ENCODE results near the gene LINC01488. TPM values are rescaled to one million over a fixed set of nuclear protein-coding genes. Genes with fewer than 3 reads are reported as not detected.

LINC01488 gene
- total RNA-seq, 1 donor from 2014 or later, result not detected

GRCh38 chr11:69487849-69488542 lies 6.5 kb downstream of the LINC01488 start:
- no peak overlapping the region for H3K9ac ChIP-seq (ENCODE audit: low read length)
- no peak overlapping the region for H3K4me2 ChIP-seq (ENCODE audit: low read length)
- FAIRE-seq (no peak), DNase-seq (ENCODE audit: low read depth) (no peak)
- H4K20me1 ChIP-seq (ENCODE audit: insufficient read depth, low read length), result no peaks in the 10 kb centered on the region
- H3K4me1 ChIP-seq (ENCODE audit: insufficient read depth, low read length), result peaks cover 9% of the 10 kb centered on the region
- Mint-ChIP-seq H3K27ac (ENCODE audit: unreplicated experiment) (no peak overlapping the region), H3K9me3 (ENCODE audit: unreplicated experiment) (peaks cover 3% of the 10 kb centered on the region), H3K36me3 (ENCODE audit: low read depth, unreplicated experiment) (peaks cover 3% of the 10 kb centered on the region), H3K27me3 (ENCODE audit: low read depth, unreplicated experiment) (peaks cover 43% of the 10 kb centered on the region), H3K4me3 (ENCODE audit: unreplicated experiment) (no peak overlapping the region), H3K4me1 (ENCODE audit: low read depth, unreplicated experiment) (peaks cover 16% of the 10 kb centered on the region)
- no peak overlapping the region for H3K27ac ChIP-seq (ENCODE audit: low read depth, low read length)
- TF ChIP-seq EZH2 (IDR thresholded peaks at IDR 0.05; ENCODE audit: insufficient read depth, low read length), result no peak
- no peak for TF ChIP-seq CTCF (IDR thresholded peaks at IDR 0.05; ENCODE audit: insufficient read depth, low read depth, low read length)
- H3K79me2 ChIP-seq (ENCODE audit: insufficient read depth, low read length), result no peaks in the 10 kb centered on the region
- no peaks in the 10 kb centered on the region for H3K9me3 ChIP-seq (ENCODE audit: insufficient read depth, low read depth, low read length)
- peaks cover 2% of the 10 kb centered on the region for H3K27me3 ChIP-seq (ENCODE audit: insufficient read depth, low read length)
- no peak overlapping the region for H2AFZ ChIP-seq (ENCODE audit: low read depth, low read length)
- no peaks in the 10 kb centered on the region for H3K36me3 ChIP-seq (ENCODE audit: insufficient read depth, low read length)
- no peak overlapping the region for H3K4me3 ChIP-seq (ENCODE audit: insufficient read depth, low read depth, low read length)

GRCh38 chr11:69488543-69488940 lies 7.1 kb downstream of the LINC01488 start:
- Mint-ChIP-seq H3K27ac (ENCODE audit: unreplicated experiment) (no peak overlapping the region), H3K4me1 (ENCODE audit: low read depth, unreplicated experiment) (peaks cover 16% of the 10 kb centered on the region), H3K36me3 (ENCODE audit: low read depth, unreplicated experiment) (peaks cover 3% of the 10 kb centered on the region), H3K4me3 (ENCODE audit: unreplicated experiment) (no peak overlapping the region), H3K27me3 (ENCODE audit: low read depth, unreplicated experiment) (peaks cover 39% of the 10 kb centered on the region), H3K9me3 (ENCODE audit: unreplicated experiment) (peaks cover 3% of the 10 kb centered on the region)
- Histone ChIP-seq H3K4me1 (ENCODE audit: insufficient read depth, low read length) (peaks cover 9% of the 10 kb centered on the region), H3K79me2 (ENCODE audit: insufficient read depth, low read length) (no peaks in the 10 kb centered on the region), H3K27me3 (ENCODE audit: insufficient read depth, low read length) (no peaks in the 10 kb centered on the region), H4K20me1 (ENCODE audit: insufficient read depth, low read length) (no peaks in the 10 kb centered on the region), H3K9ac (ENCODE audit: low read length) (no peak overlapping the region), H3K27ac (ENCODE audit: low read depth, low read length) (no peak overlapping the region), H2AFZ (ENCODE audit: low read depth, low read length) (no peak overlapping the region), H3K4me3 (ENCODE audit: insufficient read depth, low read depth, low read length) (no peak overlapping the region), H3K4me2 (ENCODE audit: low read length) (no peak overlapping the region), H3K36me3 (ENCODE audit: insufficient read depth, low read length) (no peaks in the 10 kb centered on the region), H3K9me3 (ENCODE audit: insufficient read depth, low read depth, low read length) (no peaks in the 10 kb centered on the region)
- FAIRE-seq, result no peak
- DNase-seq (ENCODE audit: low read depth), result no peak
- TF ChIP-seq EZH2 (IDR thresholded peaks at IDR 0.05; ENCODE audit: insufficient read depth, low read length) (no peak), CTCF (IDR thresholded peaks at IDR 0.05; ENCODE audit: insufficient read depth, low read depth, low read length) (no peak)

- FAIRE-seq, result no peak
- peaks cover 16% of the 10 kb centered on the region for H3K4me1 Mint-ChIP-seq (ENCODE audit: low read depth, unreplicated experiment)
These were observed 7.7 kb downstream of the LINC01488 start for GRCh38 chr11:69489031-69489745.

More at GRCh38 chr11:69489031-69489745, 7.7 kb downstream of the LINC01488 start:
- Histone ChIP-seq H3K9me3 (ENCODE audit: insufficient read depth, low read depth, low read length) (no peaks in the 10 kb centered on the region), H3K4me2 (ENCODE audit: low read length) (no peak overlapping the region), H4K20me1 (ENCODE audit: insufficient read depth, low read length) (no peaks in the 10 kb centered on the region), H3K36me3 (ENCODE audit: insufficient read depth, low read length) (no peaks in the 10 kb centered on the region), H3K79me2 (ENCODE audit: insufficient read depth, low read length) (no peaks in the 10 kb centered on the region), H2AFZ (ENCODE audit: low read depth, low read length) (no peak overlapping the region), H3K9ac (ENCODE audit: low read length) (no peak overlapping the region), H3K27ac (ENCODE audit: low read depth, low read length) (no peak overlapping the region), H3K27me3 (ENCODE audit: insufficient read depth, low read length) (no peaks in the 10 kb centered on the region), H3K4me1 (ENCODE audit: insufficient read depth, low read length) (peaks cover 9% of the 10 kb centered on the region), H3K4me3 (ENCODE audit: insufficient read depth, low read depth, low read length) (no peak overlapping the region)
- no peak overlapping the region for H3K27ac Mint-ChIP-seq (ENCODE audit: unreplicated experiment)
- peaks cover 3% of the 10 kb centered on the region for H3K9me3 Mint-ChIP-seq (ENCODE audit: unreplicated experiment)
- peaks cover 3% of the 10 kb centered on the region for H3K36me3 Mint-ChIP-seq (ENCODE audit: low read depth, unreplicated experiment)
- H3K27me3 Mint-ChIP-seq (ENCODE audit: low read depth, unreplicated experiment), result peaks cover 36% of the 10 kb centered on the region
- no peak overlapping the region for H3K4me3 Mint-ChIP-seq (ENCODE audit: unreplicated experiment)
- TF ChIP-seq EZH2 (IDR thresholded peaks at IDR 0.05; ENCODE audit: insufficient read depth, low read length) (no peak), CTCF (IDR thresholded peaks at IDR 0.05; ENCODE audit: insufficient read depth, low read depth, low read length) (no peak)
- no peak for DNase-seq (ENCODE audit: low read depth)
